Parathyroid adenoma (tissue), 2 donors: ENCODE measurements around the gene RERE.

Experiments
- H2AFZ ChIP-seq: fragments of 300-600 bp; sonication (generic); one replicate; pipeline ENCODE4 v1.7.0; 2017; ENCODE audit warnings: antibody characterized with exemption, mild to moderate bottlenecking
- H3K27ac ChIP-seq: fragments of 300-600 bp; sonication (generic); one replicate; pipeline ENCODE4 v1.7.0; 2017
- H3K27me3 ChIP-seq: fragments of 300-600 bp; sonication (generic); one replicate; pipeline ENCODE4 v1.7.0; 2017; ENCODE audit warnings: low read length; ENCODE audit not compliant: control insufficient read depth, insufficient read depth
- H3K36me3 ChIP-seq: fragments of 300-600 bp; sonication (generic); one replicate; pipeline ENCODE4 v1.7.0; 2017; ENCODE audit warnings: low read length; ENCODE audit not compliant: control insufficient read depth, insufficient read depth
- H3K4me1 ChIP-seq: fragments of 300-600 bp; sonication (generic); one replicate; pipeline ENCODE4 v1.7.0; 2017; ENCODE audit warnings: control low read depth
- H3K4me2 ChIP-seq: fragments of 300-600 bp; sonication (generic); one replicate; pipeline ENCODE4 v1.7.0; 2017; ENCODE audit warnings: low read length
- H3K4me3 ChIP-seq: fragments of 300-600 bp; sonication (generic); one replicate; pipeline ENCODE4 v1.7.0; 2017; ENCODE audit warnings: low read depth, low read length
- H3K79me2 ChIP-seq: fragments of 300-600 bp; sonication (generic); one replicate; pipeline ENCODE4 v1.7.0; 2017; ENCODE audit warnings: control low read depth
- H3K9ac ChIP-seq: fragments of 300-600 bp; sonication (generic); one replicate; pipeline ENCODE4 v1.7.0; 2017; ENCODE audit warnings: mild to moderate bottlenecking
- H3K9me3 ChIP-seq: fragments of 300-600 bp; sonication (generic); one replicate; pipeline ENCODE4 v1.7.0; 2017; ENCODE audit warnings: low read length; ENCODE audit not compliant: control insufficient read depth
- TF ChIP-seq, protein P1 (sequence below): fragments of 300-600 bp; sonication (generic); IDR thresholded peaks from one replicate; pipeline ENCODE4 v1.7.0; 2017; ENCODE audit warnings: antibody characterized with exemption, mild to moderate bottlenecking
- donor health status: primary hyperparathyroidism.

RERE gene

DNA sequence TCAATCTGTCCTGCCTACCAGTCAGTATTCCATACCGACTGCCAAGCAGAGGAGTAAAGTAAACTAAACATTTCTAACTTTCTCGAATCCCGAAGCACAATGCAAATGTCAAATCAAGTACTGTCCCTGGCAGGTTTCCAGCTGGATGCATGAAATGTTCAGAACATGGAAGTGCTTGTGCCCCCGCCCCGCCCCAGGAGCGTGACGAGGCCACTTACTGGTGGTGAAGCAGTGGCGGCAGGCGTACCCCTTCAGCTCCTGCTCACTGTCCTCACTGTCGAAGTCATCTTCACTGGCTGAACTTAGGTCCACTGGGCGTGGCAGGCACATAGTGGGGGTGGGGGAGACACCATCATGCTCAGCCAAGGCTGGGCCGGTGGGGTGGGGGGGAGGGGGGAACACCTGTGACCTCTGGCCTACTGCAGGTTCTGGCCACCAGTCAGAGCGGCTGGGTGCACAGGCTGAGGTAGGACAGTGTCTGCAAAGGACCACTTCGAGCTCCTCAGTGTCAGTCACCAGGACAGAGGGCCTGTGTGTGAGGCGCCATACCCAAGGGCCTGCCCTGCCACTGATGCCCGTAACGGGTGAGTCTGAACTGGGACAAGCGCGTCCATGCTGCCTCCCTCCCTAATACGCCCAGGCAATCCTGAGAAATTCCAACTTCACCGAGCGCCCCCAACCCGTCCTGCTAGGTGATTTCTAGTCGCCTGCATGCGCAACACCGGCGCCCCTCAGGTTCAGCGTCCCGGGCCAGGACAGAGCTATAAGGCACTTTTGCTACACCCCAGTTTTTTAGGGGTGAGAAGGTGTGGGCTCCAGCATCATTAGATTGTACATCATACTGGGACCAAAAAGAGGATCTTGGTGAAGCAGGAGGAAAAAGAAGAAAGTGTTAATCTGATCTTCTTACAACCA lies 452.7 kb downstream of the RERE start:
- H3K4me3 ChIP-seq = no peak overlapping the region
- no peak overlapping the region for H3K4me2 ChIP-seq
- no peak overlapping the region for H3K9ac ChIP-seq
- H3K9me3 ChIP-seq = no peaks in the 10 kb centered on the region
- H2AFZ ChIP-seq = no peak overlapping the region
- no peaks in the 10 kb centered on the region for H3K36me3 ChIP-seq
- TF ChIP-seq, protein P1, sequence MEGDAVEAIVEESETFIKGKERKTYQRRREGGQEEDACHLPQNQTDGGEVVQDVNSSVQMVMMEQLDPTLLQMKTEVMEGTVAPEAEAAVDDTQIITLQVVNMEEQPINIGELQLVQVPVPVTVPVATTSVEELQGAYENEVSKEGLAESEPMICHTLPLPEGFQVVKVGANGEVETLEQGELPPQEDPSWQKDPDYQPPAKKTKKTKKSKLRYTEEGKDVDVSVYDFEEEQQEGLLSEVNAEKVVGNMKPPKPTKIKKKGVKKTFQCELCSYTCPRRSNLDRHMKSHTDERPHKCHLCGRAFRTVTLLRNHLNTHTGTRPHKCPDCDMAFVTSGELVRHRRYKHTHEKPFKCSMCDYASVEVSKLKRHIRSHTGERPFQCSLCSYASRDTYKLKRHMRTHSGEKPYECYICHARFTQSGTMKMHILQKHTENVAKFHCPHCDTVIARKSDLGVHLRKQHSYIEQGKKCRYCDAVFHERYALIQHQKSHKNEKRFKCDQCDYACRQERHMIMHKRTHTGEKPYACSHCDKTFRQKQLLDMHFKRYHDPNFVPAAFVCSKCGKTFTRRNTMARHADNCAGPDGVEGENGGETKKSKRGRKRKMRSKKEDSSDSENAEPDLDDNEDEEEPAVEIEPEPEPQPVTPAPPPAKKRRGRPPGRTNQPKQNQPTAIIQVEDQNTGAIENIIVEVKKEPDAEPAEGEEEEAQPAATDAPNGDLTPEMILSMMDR = no peak
- peaks cover 16% of the 10 kb centered on the region for H3K4me1 ChIP-seq
- no peak overlapping the region for H3K27ac ChIP-seq
- no peaks in the 10 kb centered on the region for H3K79me2 ChIP-seq
- no peaks in the 10 kb centered on the region for H3K27me3 ChIP-seq

- no peaks in the 10 kb centered on the region for H3K27me3 ChIP-seq
- H3K4me2 ChIP-seq = peak overlapping the region; percentile 8
- no peaks in the 10 kb centered on the region for H3K79me2 ChIP-seq
- H3K36me3 ChIP-seq = no peaks in the 10 kb centered on the region
- no peak overlapping the region for H2AFZ ChIP-seq
- no peaks in the 10 kb centered on the region for H3K9me3 ChIP-seq
- H3K4me3 ChIP-seq = no peak overlapping the region
- peaks cover 16% of the 10 kb centered on the region for H3K4me1 ChIP-seq
- H3K9ac ChIP-seq = no peak overlapping the region
- TF ChIP-seq, protein P1 = no peak
- H3K27ac ChIP-seq = no peak overlapping the region
Observed at GRCh38 chr1:8363767-8364301, 453.6 kb downstream of the RERE start.

DNA sequence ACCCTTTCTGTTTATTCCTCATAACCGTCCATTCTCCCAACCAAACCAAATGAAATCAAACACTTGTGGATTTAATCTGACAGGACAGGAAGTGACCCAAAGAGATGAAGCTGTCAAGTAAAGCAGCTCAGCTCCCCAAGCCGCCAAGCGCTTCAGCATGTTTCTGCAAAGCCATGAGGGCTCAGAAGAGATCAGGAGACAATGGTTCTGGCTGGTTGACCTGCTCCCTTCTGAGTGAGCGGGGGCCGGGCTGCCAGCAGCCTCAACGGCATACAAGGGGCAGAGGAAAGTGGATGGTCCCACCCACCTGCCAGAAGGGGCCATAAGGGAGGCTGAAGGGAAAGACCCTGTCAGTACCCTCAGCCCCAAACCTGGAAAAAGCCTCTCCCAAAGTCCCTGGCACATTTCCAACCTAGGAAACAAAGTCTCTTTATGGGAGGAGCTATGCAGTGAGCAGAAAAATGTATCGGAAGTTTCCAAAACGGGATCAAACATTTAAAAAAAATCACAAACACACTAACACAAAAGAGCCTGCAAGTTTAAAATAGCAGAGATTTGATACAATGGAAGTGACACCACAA lies 454.2 kb downstream of the RERE start:
- no peaks in the 10 kb centered on the region for H3K36me3 ChIP-seq

DNA sequence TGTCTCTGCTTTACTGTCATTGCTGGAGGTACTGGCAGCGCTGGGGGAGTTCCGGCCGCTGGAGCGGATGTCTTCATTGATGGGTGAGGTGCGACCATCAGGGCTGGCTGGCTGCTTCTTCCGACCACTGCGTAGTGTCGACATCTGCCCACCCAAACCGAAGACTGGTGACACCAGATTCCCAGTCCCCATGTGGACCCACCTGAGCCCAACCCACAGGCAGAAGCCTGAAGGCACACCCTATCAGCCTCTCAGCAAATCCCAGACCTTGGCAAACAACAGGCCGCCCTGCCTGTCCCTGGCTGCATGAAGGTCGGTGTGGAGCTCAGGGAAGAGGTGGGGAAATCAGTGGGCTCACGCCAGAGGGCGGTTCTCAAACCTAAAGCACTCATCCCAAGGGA lies 454.7 kb downstream of the RERE start:
- no peaks in the 10 kb centered on the region for H3K27me3 ChIP-seq
- H3K4me1 ChIP-seq = peaks cover 11% of the 10 kb centered on the region
- no peak overlapping the region for H3K4me3 ChIP-seq
- no peaks in the 10 kb centered on the region for H3K9me3 ChIP-seq
- no peak overlapping the region for H3K9ac ChIP-seq
- H3K79me2 ChIP-seq = no peaks in the 10 kb centered on the region
- no peak overlapping the region for H2AFZ ChIP-seq
- no peaks in the 10 kb centered on the region for H3K36me3 ChIP-seq
- peak overlapping the region; percentile 22 for H3K4me2 ChIP-seq
- TF ChIP-seq, protein P1 = no peak
- H3K27ac ChIP-seq = no peak overlapping the region

More for the DNA sequence above, 454.2 kb downstream of the RERE start:
- TF ChIP-seq, protein P1 = no peak
- Histone ChIP-seq H3K9ac (no peak overlapping the region), H3K4me2 (peak overlapping the region; percentile 22), H3K4me1 (peaks cover 16% of the 10 kb centered on the region), H3K27me3 (no peaks in the 10 kb centered on the region), H2AFZ (no peak overlapping the region), H3K4me3 (no peak overlapping the region), H3K9me3 (no peaks in the 10 kb centered on the region), H3K79me2 (no peaks in the 10 kb centered on the region), H3K27ac (peak overlapping the region; percentile 32)
